Gastroesophageal sphincter (tissue), 3 donors: ENCODE data around the gene ENOX1.

Source experiments
- CTCF ChIP-seq, 4 experiments: fragments of 200-600 bp in 2 of 4; fragments of 450-650 bp in 2 of 4; sonication (generic) in 1 of 4; IDR thresholded peaks; one replicate each; pipeline ENCODE4 v1.5.1; 2017 to 2019; ENCODE audit warnings: antibody characterized with exemption in 4 of 4, mild to moderate bottlenecking in 2 of 4, moderate library complexity in 2 of 4
- POLR2A ChIP-seq, 2 donors: fragments of 450-650 bp; IDR thresholded peaks; one replicate each; pipeline ENCODE4 v1.6.1; 2017; ENCODE audit warnings: antibody characterized with exemption in 2 of 2, mild to moderate bottlenecking in 2 of 2, moderate library complexity in 1 of 2
- POLR2AphosphoS5 ChIP-seq: sonication (generic); formaldehyde crosslinking; IDR thresholded peaks from one replicate; pipeline ENCODE4 v1.6.1; 2017; ENCODE audit warnings: antibody characterized with exemption

- no peak for TF ChIP-seq CTCF (IDR thresholded peaks at IDR 0.05)
- TF ChIP-seq POLR2AphosphoS5, result no peak
- TF ChIP-seq POLR2A (IDR thresholded peaks at IDR 0.05), result no peak
Observed at GRCh38 chr13:43203781-43204180, 583.0 kb downstream of the ENOX1 start.
